Activated CD4-positive, CD25-positive, alpha-beta regulatory T cell treated with anti-CD3 and anti-CD28 coated beads, Interleukin-2, amount 50 U/mL, for 24 hours (primary cell): Measurements from ENCODE around the gene HMGA1.
"Not testable (repeated sequence)": the region's sequence is repeated elsewhere in the genome, so short reads cannot be mapped to it uniquely, and the experiment has no call there.

Experiments
- ATAC-seq, 2 donors: fragments of 150-1000 bp; cut with Tn5 transposase; one replicate each; pipeline ENCODE4 v1.10.0; 2021; ENCODE audit warnings: mild to moderate bottlenecking in 1 of 2, moderate library complexity in 1 of 2

Gene HMGA1

DNA sequence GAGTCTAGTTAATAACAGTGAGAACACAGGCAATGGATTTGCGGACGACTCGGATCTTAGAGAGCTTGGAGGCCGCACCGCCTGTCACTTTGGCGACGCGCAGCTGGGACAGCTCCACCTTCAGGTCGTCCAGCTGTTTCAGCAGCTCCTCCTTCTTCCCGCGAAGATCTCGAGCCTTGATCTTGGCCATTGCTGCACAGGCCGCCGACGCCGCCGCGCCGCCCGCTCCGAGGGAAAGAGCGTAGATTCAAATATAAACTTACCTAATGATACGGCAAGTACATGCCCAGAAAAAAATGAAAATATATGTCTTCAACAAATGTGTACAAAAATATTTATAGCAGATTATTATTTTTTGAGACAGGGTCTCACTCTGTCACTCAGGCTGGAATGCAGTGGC lies 26.8 kb downstream of the HMGA1 start:
- ATAC-seq = not testable (repeated sequence)

- ATAC-seq = no peak
Measured at GRCh38 chr6:34267746-34268145, 31.1 kb downstream of the HMGA1 start.

DNA sequence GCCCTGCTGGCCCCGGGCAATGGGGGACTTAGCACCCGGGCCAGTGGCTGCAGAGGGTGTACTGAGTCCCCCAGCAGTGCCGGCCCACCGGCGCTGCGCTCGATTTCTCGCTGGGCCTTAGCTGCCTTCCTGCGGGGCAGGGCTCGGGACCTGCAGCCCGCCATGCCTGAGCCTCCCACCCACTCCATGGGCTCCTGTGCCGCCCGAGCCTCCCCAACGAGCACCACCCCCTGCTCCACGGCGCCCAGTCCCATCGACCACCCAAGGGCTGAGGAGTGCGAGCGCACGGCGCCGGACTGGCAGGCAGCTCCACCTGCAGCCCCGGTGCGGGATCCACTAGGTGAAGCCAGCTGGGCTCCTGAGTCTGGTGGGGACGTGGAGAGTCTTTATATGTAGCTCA lies 32.5 kb downstream of the HMGA1 start:
- not testable (repeated sequence) for ATAC-seq

GRCh38 chr6:34269658-34270341 lies 33.1 kb downstream of the HMGA1 start:
- ATAC-seq = not testable (repeated sequence)

DNA sequence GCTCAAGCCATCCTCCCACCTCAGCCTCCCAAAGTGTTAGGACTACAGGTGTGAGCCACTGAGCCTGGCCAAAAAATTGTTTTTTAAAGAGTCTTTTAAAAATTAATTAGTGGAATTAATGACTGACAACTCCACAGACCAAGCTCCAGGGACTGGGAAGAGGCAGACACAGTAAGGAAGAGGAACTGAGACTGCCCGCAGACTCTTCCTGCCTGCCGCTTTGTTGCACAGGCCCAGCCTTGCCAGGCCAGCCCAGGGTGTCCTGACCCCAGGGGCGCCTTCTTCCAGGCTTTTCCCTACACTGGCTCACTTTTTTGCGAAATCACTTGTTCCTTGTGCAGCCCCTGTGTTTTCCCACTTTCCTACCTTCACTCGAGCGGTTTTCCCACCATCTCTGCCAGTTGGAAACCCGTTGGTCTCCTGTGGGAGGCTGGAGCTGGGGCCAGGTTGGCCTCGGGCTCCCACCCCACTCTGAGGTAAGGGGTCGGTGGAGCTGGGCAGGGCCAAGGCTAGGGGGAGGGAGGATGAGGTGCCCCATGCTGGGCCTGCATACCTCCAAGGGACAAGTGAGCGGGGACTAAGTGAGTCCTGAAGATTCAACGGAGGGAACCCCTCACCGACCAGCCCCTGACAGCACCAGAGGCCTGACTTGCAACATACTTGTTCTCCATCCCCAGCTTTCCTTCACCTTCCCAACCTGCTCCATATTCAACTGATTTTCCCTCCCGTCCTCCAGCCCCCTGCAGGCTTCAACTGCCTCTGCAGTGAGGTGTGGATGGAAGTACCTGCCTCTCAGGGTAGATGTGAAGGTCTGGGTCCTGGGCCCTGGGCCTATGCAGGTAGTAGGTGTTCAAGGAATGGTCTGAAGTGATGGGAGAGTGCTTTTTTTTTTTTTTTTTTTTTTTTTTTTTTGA lies 35.6 kb downstream of the HMGA1 start:
- ATAC-seq = no peak

DNA sequence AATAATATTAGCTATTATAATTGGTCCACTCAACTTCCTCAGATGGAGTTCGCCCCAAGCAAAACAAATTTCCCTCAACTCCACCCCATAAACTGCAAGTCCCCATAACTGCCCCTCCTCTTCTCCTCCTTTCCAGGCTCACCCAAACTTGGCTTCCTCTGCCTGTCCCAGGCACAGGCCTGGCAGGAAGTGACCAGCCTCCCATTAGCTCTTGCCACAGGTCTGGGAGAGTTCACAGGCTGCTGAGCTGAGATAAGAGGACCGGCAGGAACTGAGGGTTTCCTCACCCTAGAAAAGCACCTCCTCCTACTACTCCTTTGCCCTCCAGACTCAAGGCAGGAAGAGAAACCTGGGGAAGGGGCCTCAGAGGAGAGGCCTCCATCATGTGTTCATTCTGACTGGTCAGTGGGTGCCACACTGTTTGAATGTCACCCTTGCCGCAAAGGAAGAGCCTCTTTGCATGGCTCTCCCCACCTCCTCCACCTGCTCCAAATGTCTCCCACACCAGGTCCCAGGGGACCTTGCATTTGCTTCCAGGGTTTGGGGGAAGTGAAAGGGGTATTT lies 36.7 kb downstream of the HMGA1 start:
- no peak for ATAC-seq

- no peak for ATAC-seq
Measured at GRCh38 chr6:34274129-34274528, 37.5 kb downstream of the HMGA1 start.

DNA sequence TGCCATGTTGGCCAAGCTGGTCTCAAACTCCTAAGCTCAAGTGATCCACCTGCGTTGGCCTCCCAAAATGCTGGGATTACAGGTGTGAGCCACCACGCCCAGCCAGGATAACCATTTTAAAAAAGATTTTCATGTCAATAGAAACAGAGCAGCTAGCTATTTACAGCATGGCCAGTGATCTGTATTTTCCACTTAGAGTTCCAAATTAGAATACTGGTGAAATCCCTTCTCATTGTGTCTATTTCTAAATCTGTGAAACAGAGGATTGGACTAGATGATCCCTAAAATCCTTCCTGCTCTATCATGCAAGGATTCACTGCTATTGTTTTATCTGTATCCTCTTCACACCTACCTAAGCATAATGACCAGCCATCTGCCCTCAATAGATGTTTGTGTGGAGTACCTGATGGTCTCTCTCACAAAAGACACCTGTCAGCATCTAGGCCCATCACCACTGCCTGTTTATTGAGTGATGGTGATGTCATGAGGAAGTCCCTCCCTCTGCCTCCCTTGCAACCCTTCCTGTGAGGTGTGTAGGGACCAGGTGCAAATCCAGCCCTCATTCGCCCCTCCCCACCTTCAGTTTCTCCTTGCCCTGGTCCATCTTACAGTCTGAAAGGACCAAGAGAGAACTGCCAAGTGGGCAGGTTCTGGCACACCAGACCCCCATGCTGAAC lies 38.6 kb downstream of the HMGA1 start:
- no peak for ATAC-seq

- ATAC-seq = no peak
Measured at GRCh38 chr6:34276191-34276590, 39.5 kb downstream of the HMGA1 start.

GRCh38 chr6:34276881-34277762 lies 40.4 kb downstream of the HMGA1 start:
- ATAC-seq = no peak

- no peak for ATAC-seq
Measured at GRCh38 chr6:34277763-34278112, 41.1 kb downstream of the HMGA1 start.

DNA sequence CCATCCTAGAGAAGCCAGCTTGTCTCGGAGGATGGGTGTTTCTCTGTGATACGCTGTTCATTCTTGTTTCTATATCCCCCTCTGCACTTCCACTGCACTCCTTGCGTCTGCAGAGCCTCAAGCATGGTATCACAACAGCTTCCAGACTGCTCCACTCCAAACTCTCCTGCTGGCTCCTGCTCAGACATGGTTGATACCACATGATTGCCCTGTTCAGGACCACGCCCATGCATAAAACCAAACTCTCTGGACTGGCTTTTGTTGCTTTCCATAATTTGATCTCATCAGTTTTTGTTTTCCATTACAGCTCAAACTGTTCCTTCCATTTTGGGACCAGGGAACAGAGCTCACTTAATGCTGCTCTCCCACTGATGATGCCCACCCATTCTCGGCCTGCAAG lies 42.2 kb downstream of the HMGA1 start:
- no peak for ATAC-seq

- ATAC-seq = no peak
Measured at GRCh38 chr6:34280216-34280615, 43.5 kb downstream of the HMGA1 start.

DNA sequence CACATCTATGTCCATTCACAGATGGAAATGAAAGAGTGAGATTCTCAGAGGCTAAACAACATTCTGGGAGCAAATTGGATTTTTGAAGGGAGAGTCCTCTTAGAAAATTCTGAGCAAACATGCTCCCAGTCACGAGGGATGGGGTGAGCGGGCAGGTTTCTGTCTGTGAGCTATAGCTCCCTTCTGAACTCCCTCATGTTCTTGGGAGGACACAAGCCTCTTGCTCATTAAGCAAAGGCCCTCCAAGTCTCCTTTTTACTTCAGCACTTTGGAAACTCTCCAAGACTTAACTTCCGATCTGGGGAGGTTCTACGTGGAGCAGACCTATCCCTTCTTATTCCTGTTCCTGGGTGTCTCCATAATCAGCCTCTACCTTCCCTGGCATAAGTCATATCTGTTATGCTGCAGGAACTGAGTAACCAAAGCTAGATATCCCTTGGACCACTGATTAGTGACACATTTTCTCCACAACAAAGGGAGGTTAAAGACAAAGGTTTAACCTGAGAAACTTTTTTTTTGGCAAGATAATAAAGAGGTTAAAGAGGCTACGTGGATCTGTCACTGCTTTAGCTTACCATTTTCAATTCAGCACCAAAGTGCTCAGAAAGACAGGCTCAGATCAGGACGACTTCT lies 45.1 kb downstream of the HMGA1 start:
- ATAC-seq = no peak

DNA sequence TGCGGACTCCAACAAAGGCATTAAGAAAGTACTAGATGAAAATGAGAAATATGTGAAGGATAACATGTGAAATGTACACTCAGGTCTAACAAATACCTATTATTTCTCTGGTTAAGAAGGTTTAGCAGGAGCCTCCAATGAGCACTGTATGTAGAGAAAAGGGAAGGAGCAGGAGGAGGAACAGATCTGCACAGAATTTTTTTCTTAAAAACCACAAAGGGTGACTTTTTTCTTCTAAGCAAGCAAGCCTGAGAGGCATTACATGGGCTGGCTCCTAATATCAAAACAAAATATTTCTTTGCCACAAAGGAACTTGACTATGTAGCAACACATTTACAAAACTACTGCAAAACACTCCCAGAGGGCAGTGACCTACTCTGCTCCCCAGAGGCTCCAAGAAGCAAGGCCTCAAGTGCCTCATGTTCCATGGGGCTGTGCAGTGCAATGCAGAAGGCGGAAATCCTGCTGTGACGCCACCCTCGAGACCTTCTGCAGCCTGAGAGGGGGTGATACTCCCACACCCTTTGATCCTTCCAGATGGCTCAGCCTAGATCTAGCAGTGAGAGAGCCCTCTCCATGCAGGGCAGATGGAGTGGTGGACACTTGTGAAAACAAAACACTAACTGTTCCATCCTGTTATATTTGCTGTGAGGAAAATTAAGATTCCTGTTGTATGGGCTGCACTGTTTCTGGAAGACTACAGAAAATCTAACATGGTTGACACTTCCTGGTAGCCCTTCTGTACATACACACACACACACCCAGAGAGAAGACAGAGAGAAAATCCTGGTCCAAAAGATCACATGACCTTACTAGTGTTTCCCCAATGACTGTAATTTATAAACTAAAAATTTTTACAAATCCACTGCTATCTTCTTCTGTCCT lies 48.1 kb downstream of the HMGA1 start:
- no peak for ATAC-seq

GRCh38 chr6:34285448-34286164 lies 48.9 kb downstream of the HMGA1 start:
- ATAC-seq = no peak

DNA sequence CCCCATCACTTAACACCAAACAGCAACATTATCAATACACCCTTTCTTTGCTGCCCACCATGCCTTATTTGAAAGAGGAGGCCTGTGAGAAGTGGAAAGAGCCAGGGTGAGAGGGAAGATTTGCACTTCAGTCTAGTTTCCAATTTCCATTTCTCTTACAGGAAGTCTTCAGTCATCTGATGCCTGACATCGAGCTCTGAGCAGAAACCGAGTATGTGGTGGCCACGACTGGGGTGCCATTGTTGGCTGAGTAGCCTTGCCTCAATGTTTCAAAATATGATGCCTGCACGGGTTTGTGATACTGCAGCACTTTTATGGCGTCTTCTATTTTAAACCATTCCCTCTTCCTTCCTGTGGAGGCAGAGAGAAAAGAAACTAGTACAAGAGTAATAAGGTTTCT lies 51.9 kb downstream of the HMGA1 start:
- ATAC-seq = no peak

DNA sequence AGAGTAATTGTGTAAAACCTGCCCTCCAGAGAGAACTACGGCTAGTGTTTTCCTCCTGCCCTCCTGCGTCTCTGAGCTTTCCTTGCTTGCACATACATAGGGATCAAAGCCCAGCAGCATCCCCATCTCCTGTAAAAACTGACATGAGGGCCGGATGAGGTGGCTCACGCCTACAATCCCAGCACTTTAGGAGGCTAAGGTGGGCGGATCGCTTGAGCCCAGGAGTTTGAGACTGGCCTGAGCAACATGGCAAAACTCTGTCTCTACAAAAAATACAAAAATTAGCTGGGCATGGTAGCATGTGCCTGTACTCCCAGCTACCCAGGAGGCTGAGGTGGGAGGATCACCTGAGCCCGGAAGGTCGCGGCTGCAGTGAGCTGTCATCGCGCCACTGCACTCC lies 52.5 kb downstream of the HMGA1 start:
- ATAC-seq = no peak

DNA sequence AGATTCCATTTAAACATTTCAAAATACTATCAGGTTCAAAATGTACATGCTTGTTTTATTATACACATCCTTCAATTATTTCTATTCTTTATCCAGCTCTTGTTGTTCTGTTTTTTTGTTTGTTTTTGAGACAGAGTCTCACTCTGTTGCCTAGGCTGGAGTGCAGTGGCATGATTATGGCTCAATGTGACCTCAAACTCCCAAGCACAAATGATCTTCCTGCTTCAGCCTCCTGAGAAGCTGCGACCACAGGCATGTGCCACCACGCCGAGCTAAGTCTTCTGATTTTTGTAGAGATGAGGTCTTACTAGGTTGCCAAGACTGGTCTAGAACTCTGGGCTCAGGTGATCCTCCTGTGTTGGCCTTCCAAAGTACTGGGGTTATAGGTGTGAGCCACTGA lies 56.3 kb downstream of the HMGA1 start:
- no peak for ATAC-seq

GRCh38 chr6:34295721-34296120 lies 59.0 kb downstream of the HMGA1 start:
- ATAC-seq = peak; percentile 28 to 94
